ENCODE data around the gene ERBB4. TPM values are rescaled to one million over a fixed set of nuclear protein-coding genes. Genes with fewer than 3 reads are reported as not detected.

Gene ERBB4
- total and polyA plus RNA-seq, 9 donors, result 0.08 to 22.3 (median 1.2) TPM

- intact Hi-C loops (cut with DNase I), result no loop called here
- Histone ChIP-seq H3K36me3 (no peaks in the 10 kb centered on the region), H3K27ac (no peak overlapping the region), H3K4me1 (ENCODE audit: insufficient read depth) (no peaks in the 10 kb centered on the region), H3K27me3 (no peaks in the 10 kb centered on the region), H3K9me3 (no peaks in the 10 kb centered on the region), H3K4me3 (no peak overlapping the region)
- WGBS, 3 donors, result 34 to 49% (median 38%) methylated on average over 2 of the region's 2 CpGs
- DNase-seq, result no peak
- TF ChIP-seq CTCF (IDR thresholded peaks at IDR 0.05) (no peak), POLR2A (IDR thresholded peaks at IDR 0.05) (no peak), EP300 (IDR thresholded peaks at IDR 0.05) (no peak)
Measured at GRCh38 chr2:211487733-211488132, 1050.9 kb downstream of the ERBB4 start.

- Histone ChIP-seq H3K27ac (no peak overlapping the region), H3K4me3 (no peak overlapping the region), H3K27me3 (no peaks in the 10 kb centered on the region), H3K36me3 (no peaks in the 10 kb centered on the region), H3K4me1 (ENCODE audit: insufficient read depth) (no peaks in the 10 kb centered on the region), H3K9me3 (no peaks in the 10 kb centered on the region)
- WGBS, 3 donors, result 54 to 69% (median 61%) methylated on average over 3 of the region's 3 CpGs
- TF ChIP-seq POLR2A (IDR thresholded peaks at IDR 0.05), result no peak
- TF ChIP-seq EP300 (IDR thresholded peaks at IDR 0.05), result no peak
- TF ChIP-seq CTCF (IDR thresholded peaks at IDR 0.05), result no peak
- DNase-seq, result no peak
- intact Hi-C loops (cut with DNase I), result no loop called here
Measured at GRCh38 chr2:211479536-211480150, 1059.0 kb downstream of the ERBB4 start.

- 69 to 78% (median 75%) methylated on average over 2 of the region's 2 CpGs for WGBS, 3 donors
- Histone ChIP-seq H3K27me3 (no peaks in the 10 kb centered on the region), H3K4me3 (no peak overlapping the region), H3K36me3 (no peaks in the 10 kb centered on the region), H3K27ac (no peak overlapping the region), H3K4me1 (ENCODE audit: insufficient read depth) (no peaks in the 10 kb centered on the region), H3K9me3 (no peaks in the 10 kb centered on the region)
- TF ChIP-seq POLR2A (IDR thresholded peaks at IDR 0.05) (no peak), CTCF (IDR thresholded peaks at IDR 0.05) (no peak), EP300 (IDR thresholded peaks at IDR 0.05) (no peak)
- no peak for DNase-seq
- intact Hi-C loops (cut with DNase I), result no loop called here
Measured at GRCh38 chr2:211477537-211478275, 1060.9 kb downstream of the ERBB4 start.

- Histone ChIP-seq H3K27me3 (no peaks in the 10 kb centered on the region), H3K27ac (no peak overlapping the region), H3K36me3 (no peaks in the 10 kb centered on the region), H3K9me3 (no peaks in the 10 kb centered on the region), H3K4me1 (ENCODE audit: insufficient read depth) (no peaks in the 10 kb centered on the region), H3K4me3 (no peak overlapping the region)
- TF ChIP-seq CTCF (IDR thresholded peaks at IDR 0.05) (no peak), EP300 (IDR thresholded peaks at IDR 0.05) (no peak), POLR2A (IDR thresholded peaks at IDR 0.05) (no peak)
- no peak for DNase-seq
- intact Hi-C loops (cut with DNase I), result no loop called here
Measured at GRCh38 chr2:211473116-211473515, 1065.5 kb downstream of the ERBB4 start.

Data from ovary (tissue), 9 donors.